Activated naive CD8-positive, alpha-beta T cell treated with anti-CD3 and anti-CD28 coated beads, Interleukin-2, amount 50 U/mL, for 24 hours (primary cell): Measurements from ENCODE around the gene HAT1.

ENCODE experiments used
- ATAC-seq: fragments of 150-1000 bp; cut with Tn5 transposase; one replicate; pipeline ENCODE4 v1.10.0; 2021
- DNase-seq: peaks from one replicate; pipeline ENCODE4 v3.0.0; 2021
- H3K27ac Mint-ChIP-seq: one replicate; pipeline ENCODE4 v1.8.0; 2021; ENCODE audit warnings: mild to moderate bottlenecking, mixed read lengths
- H3K27me3 Mint-ChIP-seq: one replicate; pipeline ENCODE4 v1.8.0; 2021; ENCODE audit warnings: mixed read lengths
- H3K36me3 Mint-ChIP-seq: one replicate; pipeline ENCODE4 v1.8.0; 2021; ENCODE audit warnings: low read depth, mixed read lengths
- H3K4me1 Mint-ChIP-seq: one replicate; pipeline ENCODE4 v1.8.0; 2021; ENCODE audit warnings: mixed read lengths
- H3K4me3 Mint-ChIP-seq: one replicate; pipeline ENCODE4 v1.8.0; 2021; ENCODE audit warnings: mild to moderate bottlenecking, moderate library complexity, mixed read lengths
- H3K9me3 Mint-ChIP-seq: one replicate; pipeline ENCODE4 v1.8.0; 2021; ENCODE audit warnings: mixed read lengths

Gene HAT1

GRCh38 chr2:172011812-172012575 lies 89.7 kb downstream of the HAT1 start:
- H3K27ac Mint-ChIP-seq, result no peak overlapping the region
- ATAC-seq (peak; percentile 73), DNase-seq (no peak)
- H3K9me3 Mint-ChIP-seq, result no peaks in the 10 kb centered on the region
- peaks cover 23% of the 10 kb centered on the region for H3K4me1 Mint-ChIP-seq
- no peak overlapping the region for H3K4me3 Mint-ChIP-seq
- H3K27me3 Mint-ChIP-seq, result no peaks in the 10 kb centered on the region
- H3K36me3 Mint-ChIP-seq, result peaks cover 5% of the 10 kb centered on the region

- no peak for DNase-seq
- Mint-ChIP-seq H3K4me3 (no peak overlapping the region), H3K4me1 (peaks cover 23% of the 10 kb centered on the region), H3K9me3 (no peaks in the 10 kb centered on the region), H3K27me3 (no peaks in the 10 kb centered on the region), H3K27ac (no peak overlapping the region), H3K36me3 (peaks cover 5% of the 10 kb centered on the region)
- ATAC-seq, result no peak
Measured at GRCh38 chr2:172012677-172013391, 90.6 kb downstream of the HAT1 start.

GRCh38 chr2:172013396-172013795 lies 91.1 kb downstream of the HAT1 start:
- no peaks in the 10 kb centered on the region for H3K9me3 Mint-ChIP-seq
- no peak overlapping the region for H3K27ac Mint-ChIP-seq
- H3K27me3 Mint-ChIP-seq, result no peaks in the 10 kb centered on the region
- no peak for ATAC-seq
- H3K4me1 Mint-ChIP-seq, result peaks cover 23% of the 10 kb centered on the region
- H3K36me3 Mint-ChIP-seq, result peaks cover 5% of the 10 kb centered on the region
- no peak for DNase-seq
- H3K4me3 Mint-ChIP-seq, result no peak overlapping the region

- no peaks in the 10 kb centered on the region for H3K4me1 Mint-ChIP-seq
- H3K27me3 Mint-ChIP-seq, result no peaks in the 10 kb centered on the region
- DNase-seq, result no peak
- H3K36me3 Mint-ChIP-seq, result peaks cover 5% of the 10 kb centered on the region
- H3K27ac Mint-ChIP-seq, result no peak overlapping the region
- H3K9me3 Mint-ChIP-seq, result no peaks in the 10 kb centered on the region
- H3K4me3 Mint-ChIP-seq, result no peak overlapping the region
- ATAC-seq, result no peak
Measured at GRCh38 chr2:172021074-172021931, 99.0 kb downstream of the HAT1 start.

GRCh38 chr2:172021955-172022354 lies 99.7 kb downstream of the HAT1 start:
- no peak overlapping the region for H3K4me3 Mint-ChIP-seq
- no peak overlapping the region for H3K27ac Mint-ChIP-seq
- peaks cover 5% of the 10 kb centered on the region for H3K36me3 Mint-ChIP-seq
- DNase-seq (no peak), ATAC-seq (no peak)
- no peaks in the 10 kb centered on the region for H3K27me3 Mint-ChIP-seq
- H3K4me1 Mint-ChIP-seq, result no peaks in the 10 kb centered on the region
- H3K9me3 Mint-ChIP-seq, result no peaks in the 10 kb centered on the region

- H3K9me3 Mint-ChIP-seq, result no peaks in the 10 kb centered on the region
- H3K27me3 Mint-ChIP-seq, result no peaks in the 10 kb centered on the region
- H3K27ac Mint-ChIP-seq, result no peak overlapping the region
- H3K36me3 Mint-ChIP-seq, result no peaks in the 10 kb centered on the region
- no peak overlapping the region for H3K4me3 Mint-ChIP-seq
- ATAC-seq (no peak), DNase-seq (no peak)
- no peaks in the 10 kb centered on the region for H3K4me1 Mint-ChIP-seq
Measured at GRCh38 chr2:172031536-172031935, 109.3 kb downstream of the HAT1 start.
